IPS-11a (cell line): ENCODE results near the gene MAGOHB.
"Not testable (repeated sequence)": the region's sequence is repeated elsewhere in the genome, so short reads cannot be mapped to it uniquely, and the experiment has no call there.

Experiments used
- H3K4me3 ChIP-seq: one replicate; pipeline ENCODE4 v1.5.1; 2013; ENCODE audit warnings: low read depth, low read length, control low read depth

MAGOHB gene

DNA sequence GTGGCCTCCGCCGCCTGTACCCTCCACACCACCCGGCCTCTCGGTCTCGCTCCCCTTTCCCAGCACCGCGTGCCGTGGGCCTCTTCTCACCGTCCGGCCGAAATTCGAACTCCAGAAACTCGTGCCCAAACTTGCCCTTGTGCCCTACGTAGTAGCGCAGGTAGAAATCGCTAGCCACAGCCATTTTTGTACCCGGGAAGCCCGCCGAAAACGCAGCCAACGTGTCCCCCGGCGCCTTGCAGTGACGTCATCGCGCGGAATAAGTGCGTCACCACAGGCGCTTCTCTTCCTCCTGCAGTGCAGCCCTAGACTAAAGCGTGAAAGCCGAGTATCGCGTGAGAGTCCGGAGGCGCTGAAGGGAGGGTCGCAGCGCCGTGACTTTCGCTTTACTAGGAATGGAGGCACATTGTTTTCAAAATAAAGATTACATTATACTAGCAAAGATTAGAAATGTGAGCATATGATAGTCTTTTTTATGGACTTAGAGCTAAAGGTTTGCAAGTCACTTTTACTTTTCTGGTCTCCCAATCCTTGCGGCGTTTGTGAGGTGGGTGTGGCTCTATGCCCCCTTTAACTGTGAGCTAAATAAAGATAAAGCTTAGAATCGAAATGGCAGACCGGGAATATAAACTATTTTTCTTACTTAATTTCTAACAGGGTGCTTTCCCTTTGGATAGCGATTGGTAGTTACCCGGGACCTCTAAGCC lies at the start of gene MAGOHB:
TSS of gene MAGOHB (minus strand) at position 261 of the 707 bp plus-strand sequence. CDS start at position 184, 77 bp downstream.
- H3K4me3 ChIP-seq = peak within 1 kb of the TSS; percentile 97

DNA sequence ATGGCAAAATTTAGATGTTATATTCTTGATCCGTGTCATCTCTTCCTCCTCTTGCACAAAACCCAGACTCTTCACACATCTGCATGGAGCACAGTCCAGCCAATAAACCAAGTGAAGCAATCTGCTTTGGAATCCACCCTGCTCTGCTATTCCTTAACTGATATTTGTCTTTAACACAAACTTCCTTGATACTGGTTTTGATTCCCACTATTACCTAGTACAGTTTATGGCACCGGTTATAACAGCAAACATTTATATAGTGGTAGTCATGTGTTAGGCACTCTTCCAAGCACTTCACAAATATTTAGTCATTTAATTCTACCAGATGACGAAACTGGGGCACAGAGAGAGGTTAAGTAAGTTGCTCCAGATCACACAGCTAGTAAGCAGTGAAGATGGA lies 47.9 kb upstream of the MAGOHB start:
- H3K4me3 ChIP-seq = no peak overlapping the region

DNA sequence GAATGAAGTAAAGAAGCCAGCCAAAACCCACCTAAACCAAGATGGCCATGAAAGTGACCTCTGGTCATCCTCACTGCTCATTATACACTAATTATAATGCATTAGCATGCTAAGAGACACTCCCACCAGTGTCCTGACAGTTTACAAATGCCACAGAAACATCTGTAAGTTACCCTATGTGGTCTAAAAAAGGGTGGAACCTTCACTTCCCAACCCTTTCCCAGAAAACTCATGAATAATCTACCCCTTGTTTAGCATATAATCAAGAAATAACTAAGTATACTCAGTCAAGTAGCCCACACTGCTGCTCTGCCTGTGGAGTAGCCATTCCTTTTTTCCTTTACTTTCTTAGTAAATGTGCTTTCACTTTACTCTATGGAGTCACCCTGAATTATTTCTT lies 40.6 kb upstream of the MAGOHB start:
- no peak overlapping the region for H3K4me3 ChIP-seq

DNA sequence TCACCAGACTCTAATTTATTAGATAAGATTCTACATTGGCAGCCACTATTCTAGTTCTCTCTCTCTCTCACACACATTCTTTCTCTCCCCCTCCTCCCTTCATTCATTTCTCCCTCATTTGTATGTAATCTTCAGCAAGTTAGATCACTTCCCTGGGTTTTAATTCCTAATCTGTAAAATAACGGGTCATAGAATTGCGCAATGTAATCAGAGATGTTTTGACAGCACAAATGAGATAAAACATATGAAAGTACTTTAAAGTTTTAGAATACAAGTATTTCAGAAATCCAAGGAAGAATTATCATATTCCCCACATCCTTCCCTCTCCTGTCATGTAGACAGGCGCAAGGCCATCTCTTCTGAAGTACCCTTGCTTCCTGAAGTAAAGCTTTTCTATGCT lies 38.8 kb upstream of the MAGOHB start:
- H3K4me3 ChIP-seq = no peak overlapping the region

DNA sequence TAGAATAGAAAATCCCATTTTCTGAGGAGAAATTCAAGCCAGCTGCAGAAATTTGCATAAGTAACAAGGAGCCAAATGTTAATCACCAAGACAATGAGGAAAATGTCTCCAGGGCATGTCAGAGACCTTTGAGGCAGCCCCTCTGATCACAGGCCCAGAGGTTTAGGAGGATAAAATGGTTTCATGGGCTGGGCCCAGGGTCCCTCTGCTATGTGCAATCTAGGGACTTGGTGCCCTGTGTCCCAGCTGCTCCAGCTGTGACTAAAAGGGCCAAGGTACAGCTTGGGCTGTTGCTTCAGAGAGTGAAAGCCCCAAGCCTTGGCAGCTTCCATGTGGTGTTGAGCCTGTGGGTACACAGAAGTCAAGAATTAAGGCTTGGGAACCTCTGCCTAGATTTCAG lies 33.2 kb upstream of the MAGOHB start:
- not testable (repeated sequence) for H3K4me3 ChIP-seq

DNA sequence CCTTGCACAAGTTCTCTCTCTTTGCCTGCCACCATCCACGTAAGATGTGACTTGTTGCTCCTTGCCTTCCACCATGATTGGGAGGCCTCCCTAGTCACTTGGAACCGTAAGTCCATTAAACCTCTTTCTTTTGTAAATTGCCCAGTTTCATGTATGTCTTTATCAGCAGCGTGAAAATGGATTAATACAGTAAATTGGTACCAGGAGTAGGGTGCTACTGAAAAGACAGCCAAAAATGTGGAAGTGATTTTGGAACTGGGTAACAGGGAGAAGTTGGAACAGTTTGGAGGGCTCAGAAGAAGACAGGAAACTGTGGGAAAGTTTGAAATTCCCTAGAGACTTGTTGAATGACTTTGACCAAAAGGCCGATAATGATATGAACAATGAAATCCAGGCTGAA lies 32.5 kb upstream of the MAGOHB start:
- H3K4me3 ChIP-seq = no peak overlapping the region

DNA sequence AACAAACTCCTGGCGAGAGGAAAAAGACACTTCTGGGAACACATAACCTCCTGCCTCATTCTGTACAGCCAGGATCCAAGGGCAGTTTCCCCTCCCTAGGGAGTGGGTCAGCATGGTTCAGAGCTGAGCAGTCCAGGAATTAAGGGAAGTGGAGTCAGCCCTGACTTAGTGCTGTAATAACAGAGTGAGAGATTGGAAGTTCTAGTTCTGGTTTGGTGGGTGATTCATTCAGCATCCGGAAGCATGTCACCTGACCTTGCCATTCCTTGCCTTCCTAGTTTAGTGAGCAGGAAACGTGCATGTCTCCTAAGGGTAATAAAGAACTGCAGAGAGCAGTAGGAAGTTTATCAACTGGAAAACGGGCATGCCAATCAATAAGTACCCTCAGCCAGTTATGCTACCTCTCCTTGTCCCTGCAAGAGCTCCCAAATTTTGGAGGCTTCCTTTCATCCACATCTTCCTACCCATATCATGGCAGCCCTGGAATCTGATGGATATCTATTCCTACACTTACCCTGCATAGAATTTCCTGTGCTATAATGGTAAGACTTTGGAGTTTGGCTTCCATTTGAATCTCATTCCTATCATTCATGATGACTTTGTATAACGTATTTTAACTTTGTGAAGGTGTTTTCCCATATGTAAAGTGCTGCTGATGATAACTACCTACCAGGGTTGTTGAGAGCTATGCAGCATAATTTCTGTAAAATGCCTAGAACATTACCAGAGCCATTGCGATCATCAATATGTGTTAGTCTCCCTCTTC lies 28.5 kb upstream of the MAGOHB start:
- H3K4me3 ChIP-seq = no peak overlapping the region

DNA sequence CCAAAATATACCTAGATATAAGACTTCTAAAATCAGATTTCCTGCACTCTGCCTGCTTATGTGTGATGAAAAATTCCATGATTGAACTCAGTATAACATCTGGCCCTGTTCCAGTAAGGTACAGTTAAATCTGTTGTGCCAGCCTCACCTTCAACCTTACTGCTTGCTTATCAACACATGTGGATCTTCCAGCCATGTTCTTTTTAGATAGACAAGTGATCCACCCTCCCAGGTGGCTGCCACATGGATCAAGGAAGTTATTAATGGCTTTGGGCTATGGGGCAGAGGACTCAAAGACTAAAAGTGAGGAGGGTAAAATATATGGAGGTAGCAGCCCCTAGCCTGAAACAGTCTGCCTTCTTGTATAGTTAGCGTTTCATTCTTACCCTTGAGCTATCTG lies 25.3 kb upstream of the MAGOHB start:
- H3K4me3 ChIP-seq = no peak overlapping the region

DNA sequence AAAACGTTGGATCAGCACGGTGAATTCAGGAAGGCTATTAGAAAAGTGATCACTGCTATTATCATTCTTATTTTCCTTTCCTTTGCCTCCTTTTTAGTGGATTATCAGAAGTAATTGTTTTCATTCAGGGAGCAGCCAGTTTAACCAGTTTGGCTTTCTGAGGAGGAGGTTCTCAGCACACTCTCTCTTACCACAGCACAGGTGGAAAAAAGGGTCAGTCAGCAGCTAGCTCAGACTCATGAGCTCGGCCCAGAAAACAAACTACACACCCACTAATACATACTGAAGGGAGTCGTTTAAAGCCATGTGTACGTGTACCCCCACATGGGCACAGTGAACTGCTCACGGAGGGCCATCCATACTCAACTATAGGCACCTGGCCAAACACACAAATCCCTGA lies 23.2 kb upstream of the MAGOHB start:
- H3K4me3 ChIP-seq = no peak overlapping the region

DNA sequence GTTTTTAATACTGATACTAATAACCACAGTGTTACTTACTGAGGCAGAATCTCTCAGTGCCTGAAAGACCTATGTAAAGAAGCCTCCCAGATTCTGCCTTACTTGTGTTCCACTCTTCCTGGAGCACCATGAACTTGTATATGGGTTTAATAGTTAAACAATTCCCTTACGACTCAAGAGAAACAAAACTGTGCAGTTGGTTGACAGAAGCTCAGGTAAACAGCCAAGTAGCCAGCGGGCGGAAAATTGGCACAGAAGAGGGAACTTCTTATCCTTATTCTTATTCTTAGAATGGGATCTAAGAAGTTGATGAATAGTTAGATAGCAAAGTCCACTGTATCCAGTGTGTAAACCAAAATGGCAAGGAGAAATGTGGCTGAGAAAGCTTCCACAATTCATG lies 22.7 kb upstream of the MAGOHB start:
- H3K4me3 ChIP-seq = no peak overlapping the region

DNA sequence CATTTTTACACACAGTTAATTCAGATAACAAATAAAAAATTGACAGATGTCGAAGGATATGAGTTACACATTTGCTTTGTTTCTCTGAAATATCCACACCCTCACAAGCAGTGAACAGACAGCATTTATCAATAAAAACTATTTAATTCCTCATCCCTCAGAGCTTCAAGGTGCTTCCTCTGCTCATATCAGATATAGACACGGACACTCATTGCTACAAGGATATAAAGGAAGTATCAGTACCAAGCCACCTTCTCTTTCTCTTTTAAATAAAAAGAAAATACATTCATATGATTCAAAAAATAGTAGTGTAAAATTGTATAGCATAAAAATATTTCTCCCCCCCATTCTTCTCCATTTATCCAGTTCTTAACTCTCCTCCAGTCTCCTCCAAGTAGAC lies 21.9 kb upstream of the MAGOHB start:
- H3K4me3 ChIP-seq = no peak overlapping the region

DNA sequence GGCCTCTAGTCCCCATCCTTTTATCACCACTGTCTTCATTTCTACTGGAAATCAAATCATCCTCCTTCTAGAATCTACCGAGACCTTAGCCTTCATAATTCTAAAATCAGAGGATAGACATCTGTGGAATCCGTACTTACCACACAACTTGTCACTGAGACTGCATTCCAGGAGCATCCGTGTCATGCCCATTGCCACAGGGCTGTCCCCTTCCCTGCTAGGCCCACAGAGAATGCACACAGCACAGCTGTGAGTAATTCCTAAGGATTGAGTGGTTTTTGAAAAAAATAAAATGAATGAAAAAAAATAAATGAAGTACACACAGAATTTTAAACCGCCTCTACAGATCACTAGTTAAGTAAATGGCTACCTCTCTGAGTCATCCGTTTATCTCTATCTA lies 21.0 kb upstream of the MAGOHB start:
- H3K4me3 ChIP-seq = no peak overlapping the region

DNA sequence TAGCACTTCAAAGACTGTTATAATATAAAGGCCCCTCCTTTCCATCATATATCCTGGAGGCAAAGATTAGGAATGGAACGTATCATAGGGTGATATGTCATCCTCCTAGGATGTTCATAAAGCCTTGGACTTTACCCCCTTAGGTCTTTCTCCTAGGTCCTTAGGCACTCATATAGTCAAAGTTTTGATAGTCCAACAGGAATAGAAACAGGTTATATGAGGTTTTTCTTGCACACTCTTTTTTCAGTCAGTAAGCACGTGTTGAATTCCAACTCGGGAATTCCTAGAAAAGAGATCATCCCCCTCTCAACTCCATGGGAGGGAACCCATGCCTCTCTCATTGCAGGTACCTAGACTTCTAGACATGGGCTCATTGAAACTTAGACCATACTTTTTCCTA lies 20.1 kb upstream of the MAGOHB start:
- no peak overlapping the region for H3K4me3 ChIP-seq

DNA sequence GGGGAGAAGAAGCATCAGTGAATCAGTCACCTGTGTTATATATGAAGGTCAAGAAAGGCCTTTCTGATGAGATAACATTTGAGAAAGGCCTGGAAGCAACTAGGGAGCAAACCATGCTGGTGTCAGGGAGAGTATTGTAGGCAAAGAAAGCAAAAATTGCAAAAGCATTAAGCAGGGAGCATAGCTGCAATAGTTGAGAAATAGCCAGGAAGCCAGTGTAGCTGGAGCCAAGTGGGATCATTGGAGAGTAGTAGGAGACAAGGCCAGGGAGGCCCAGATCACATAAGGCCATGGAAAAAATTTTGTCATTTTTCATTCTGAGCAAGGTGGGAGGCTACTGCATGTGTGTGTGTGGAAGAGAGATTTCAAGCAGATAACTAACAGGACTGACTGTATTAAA lies 18.8 kb upstream of the MAGOHB start:
- no peak overlapping the region for H3K4me3 ChIP-seq

DNA sequence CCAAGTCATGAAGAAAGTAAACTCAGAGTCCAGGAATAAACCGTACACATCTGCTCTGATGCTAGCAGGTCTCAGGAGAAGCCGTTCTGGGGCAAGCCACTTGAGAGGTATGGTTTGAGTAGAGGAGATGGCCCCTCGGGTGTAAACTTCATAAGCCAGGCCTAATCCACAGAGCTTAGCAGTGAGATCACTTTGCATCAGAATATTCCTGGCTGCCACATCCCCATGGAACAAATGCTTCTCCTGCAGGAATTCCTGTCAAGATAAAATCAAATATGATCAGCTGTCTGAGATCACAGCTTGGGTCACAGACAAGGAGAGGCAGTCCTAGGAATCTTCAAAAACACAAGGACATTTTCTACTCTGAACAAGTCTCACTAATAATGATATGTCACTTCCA lies 11.2 kb upstream of the MAGOHB start:
- H3K4me3 ChIP-seq = no peak overlapping the region

DNA sequence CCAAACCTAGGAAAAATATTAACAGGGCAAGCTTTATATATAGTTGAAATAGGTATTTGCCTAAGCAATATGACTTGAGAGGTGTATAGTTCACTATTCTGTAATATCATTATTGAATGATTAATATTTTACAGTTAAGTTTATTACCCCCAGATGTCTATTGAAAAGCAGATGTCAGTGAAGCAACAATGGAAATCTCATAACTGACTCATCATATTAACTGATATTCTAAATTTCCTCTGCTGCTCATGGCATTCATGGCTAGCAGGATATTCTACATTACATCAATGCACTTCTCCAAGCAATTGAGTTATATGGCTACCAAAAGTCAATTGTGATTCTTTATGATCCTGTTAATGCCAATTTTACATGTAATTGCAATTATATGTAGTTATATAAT lies 9.7 kb upstream of the MAGOHB start:
- H3K4me3 ChIP-seq = no peak overlapping the region

DNA sequence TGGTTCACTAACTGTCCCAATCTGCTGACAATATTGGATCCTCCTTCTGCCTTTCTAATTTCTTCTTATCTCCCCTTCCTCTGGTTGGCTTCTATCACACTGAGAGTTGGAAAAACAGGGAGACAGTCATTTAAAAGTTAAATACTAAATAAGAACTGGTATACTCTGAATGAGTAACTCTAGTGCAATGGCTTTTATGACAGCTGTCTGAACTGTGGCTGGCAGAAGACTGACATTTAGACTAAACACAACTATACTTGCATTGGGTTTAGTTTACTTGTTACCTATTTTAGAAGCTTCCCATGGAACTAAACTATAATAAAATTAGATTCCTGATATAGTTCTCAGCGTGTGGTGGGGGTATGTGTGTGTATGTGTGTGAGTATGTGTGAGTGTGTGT lies 7.9 kb upstream of the MAGOHB start:
- H3K4me3 ChIP-seq = no peak overlapping the region

DNA sequence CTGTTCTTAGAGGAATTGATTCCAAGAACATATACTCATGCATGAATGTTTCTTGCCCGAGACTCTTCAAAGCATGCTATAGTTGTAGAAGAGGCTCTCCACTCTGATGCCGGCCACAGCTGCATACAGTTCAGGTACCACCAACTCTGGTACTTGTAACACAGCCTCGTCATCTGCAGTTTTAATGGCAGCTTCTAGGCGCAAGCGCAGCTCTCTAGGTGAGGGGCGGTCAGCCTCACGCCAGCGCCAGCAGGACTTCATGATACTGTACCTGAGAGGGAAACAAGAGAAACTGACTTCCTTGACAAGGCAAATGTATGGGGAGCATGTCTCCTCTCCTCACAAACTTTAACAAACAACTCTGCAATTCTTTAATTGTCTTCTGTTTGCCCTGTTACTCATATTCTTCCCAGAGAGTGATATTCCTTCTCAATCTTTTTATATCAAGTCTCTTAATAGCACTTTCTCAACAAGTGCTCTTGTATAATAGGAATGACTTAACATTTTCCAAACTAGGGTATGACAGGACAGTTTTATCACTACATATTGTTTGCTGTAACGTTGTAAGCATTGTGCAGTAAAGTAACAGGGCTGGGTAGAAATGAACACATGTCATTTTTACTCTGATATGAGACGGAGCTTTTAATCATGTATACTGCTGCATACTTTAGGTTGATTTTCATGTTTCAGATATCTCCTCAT lies 6.8 kb upstream of the MAGOHB start:
- H3K4me3 ChIP-seq = no peak overlapping the region

DNA sequence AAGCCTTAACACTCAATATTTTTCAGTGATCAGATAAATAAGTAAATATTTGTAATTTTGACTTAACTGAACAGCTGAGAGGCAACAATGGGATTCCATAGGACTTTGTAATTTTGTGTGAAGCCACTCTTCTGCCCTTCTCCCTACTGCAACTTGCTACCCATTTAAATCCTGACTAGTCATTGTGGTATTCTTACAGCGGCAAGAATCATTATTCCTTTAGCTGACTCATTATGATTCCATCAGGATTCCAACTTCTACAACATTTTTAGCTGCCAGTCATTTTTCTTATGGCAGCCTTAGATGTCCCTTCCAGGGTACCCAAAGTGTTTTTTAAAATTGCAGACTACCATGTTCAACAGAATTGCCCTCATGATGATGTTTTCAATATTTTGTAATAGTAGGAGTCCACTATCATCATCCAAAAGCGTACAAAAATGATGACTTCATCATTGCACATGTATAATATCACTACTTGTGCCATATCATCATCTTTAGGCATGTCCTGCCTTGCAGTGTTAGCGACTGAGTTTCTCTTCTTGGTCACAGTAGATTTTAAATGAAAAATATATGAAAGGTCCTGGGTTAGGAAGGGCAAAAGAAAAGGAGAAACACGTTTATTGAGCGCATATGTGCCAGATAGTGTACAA lies 5.1 kb upstream of the MAGOHB start:
- H3K4me3 ChIP-seq = no peak overlapping the region

DNA sequence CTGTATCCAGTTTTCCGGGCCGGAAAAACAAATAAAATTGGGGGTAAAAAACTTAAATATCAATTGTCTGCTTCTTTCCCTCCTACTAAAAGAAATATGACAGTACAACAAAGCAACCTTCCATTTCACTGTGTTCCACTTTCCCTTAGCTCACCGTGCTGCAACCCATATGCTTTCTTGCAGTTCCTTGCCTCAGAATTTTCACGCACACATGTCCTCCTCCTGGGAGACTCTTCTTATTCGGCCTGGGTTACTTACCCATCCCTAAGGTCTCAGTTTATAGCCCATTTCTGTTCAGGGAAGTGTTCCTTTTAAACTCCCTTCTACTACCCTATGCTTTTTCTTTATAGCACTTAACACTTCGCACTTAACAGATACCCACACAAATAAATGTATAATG lies 4.5 kb upstream of the MAGOHB start:
- H3K4me3 ChIP-seq = no peak overlapping the region

DNA sequence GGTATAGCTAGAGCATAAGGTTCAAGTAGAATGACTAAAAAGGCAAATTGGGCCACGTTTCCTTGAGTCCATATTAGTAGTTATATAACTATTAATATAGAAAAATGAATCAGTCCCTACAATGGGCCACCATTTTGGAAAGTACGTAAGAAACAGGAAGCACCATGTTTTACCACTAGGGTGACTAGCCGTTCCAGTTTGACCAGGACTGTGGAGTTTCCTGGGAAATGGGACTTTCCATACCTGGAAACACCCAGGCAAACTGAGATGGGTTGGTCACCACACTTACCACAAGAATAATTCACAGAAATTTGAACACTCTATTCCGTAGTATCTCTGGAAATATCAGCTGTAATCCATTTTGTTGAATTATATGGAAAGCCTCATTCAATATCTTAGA lies 2.1 kb upstream of the MAGOHB start:
- no peak overlapping the region for H3K4me3 ChIP-seq

DNA sequence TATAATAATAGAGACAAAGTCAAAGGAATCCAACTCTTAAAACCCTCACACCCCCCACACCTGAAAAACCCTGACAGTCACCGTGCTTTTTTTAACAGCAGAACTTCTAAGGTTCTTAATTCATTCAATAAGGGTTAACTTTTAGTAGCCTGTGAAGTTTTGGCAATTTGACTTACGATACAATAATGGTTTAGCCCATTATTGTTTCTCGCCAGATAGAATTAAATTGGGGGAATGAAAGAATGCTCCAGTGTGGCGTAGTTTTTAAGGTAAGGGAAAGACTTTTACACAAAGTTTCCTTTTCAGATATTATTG lies 604 bp upstream of the MAGOHB start:
- H3K4me3 ChIP-seq = peak overlapping the region; percentile 97
